Pancreas (tissue), 10 donors: ENCODE results near the gene ZMYND8. TPM values are rescaled to one million over a fixed set of nuclear protein-coding genes. Genes with fewer than 3 reads are reported as not detected.

Source experiments
- ATAC-seq, 4 donors: fragments of 200-7000 bp; cut with Tn5 transposase; one replicate each; pipeline versions ENCODE4 v1.8.0 to v1.9.1; 2020; ENCODE audit warnings: mild to moderate bottlenecking in 4 of 4, moderate library complexity in 4 of 4
- DNase-seq, 6 donors: peaks; one replicate each; pipeline ENCODE4 v3.0.0-alpha.2; 2020
- FAIRE-seq: peaks from 2 replicates; lab custom pipeline; 2012; peaks lifted over from hg19 to GRCh38; lab: Jason Lieb, UNC
- H3K27ac ChIP-seq, 4 donors: fragments of 200-600 bp; sonication (generic); 1 replicate in 3 of 4; 2 replicates in 1 of 4; pipeline versions ENCODE4 v1.5.0 to v1.8.0; 2020
- H3K27me3 ChIP-seq, 4 donors: fragments of 200-600 bp; one replicate each; pipeline ENCODE4 v1.8.0; 2021
- H3K36me3 ChIP-seq, 3 donors: fragments of 200-600 bp; sonication (generic) in 1 of 3; one replicate each; pipeline versions ENCODE4 v1.5.0 to v1.8.0; 2020 to 2021
- H3K4me1 ChIP-seq, 3 donors: fragments of 200-600 bp; one replicate each; pipeline ENCODE4 v1.8.0; 2021
- H3K4me3 ChIP-seq, 4 donors: fragments of 200-600 bp; sonication (generic) in 2 of 4; one replicate each; pipeline versions ENCODE4 v1.5.0 to v1.8.0; 2020 to 2021
- H3K9me3 ChIP-seq, 4 donors: fragments of 200-600 bp; one replicate each; pipeline ENCODE4 v1.8.0; 2021
- CTCF ChIP-seq, 4 donors: fragments of 200-600 bp; sonication (generic) in 3 of 4; IDR thresholded peaks; one replicate each; pipeline versions ENCODE4 v1.5.0 to v1.8.0; 2021; ENCODE audit warnings: antibody characterized with exemption in 4 of 4
- WGBS, 2 donors: extraction: QIAGEN DNeasy Blood & Tissue Kit; methylation state at CpG; one replicate each; pipeline ENCODE4 v1.1.7; 2013; 5-methylcytosine and 5-hydroxymethylcytosine counted together
- intact Hi-C, 3 donors: fragments of 100-400 bp; cut with DNase I; formaldehyde crosslinking; loops; one replicate each; pipeline versions ENCODE4 v1.11.1 to v1.14.2; 2022
- polyA plus RNA-seq, 2 donors: library from polyadenylated mRNA; stranded (reverse); fragments of 200-250 nt; gene quantifications; one replicate each; pipeline ENCODE4 v1.2.3, GENCODE V29; 2013
- total RNA-seq, 6 donors: library from RNA; stranded (reverse); fragmentation: NEBNext Ultra II Directional in 4 of 6; extraction: Animal tissue kit (Norgen Biotek cat#: 25700) in 4 of 6; gene quantifications; one replicate each; pipeline versions ENCODE4 v1.2.1 to v1.2.4, GENCODE V29; 2021 to 2023
- donor health status: healthy with polysubstance abuse.
- donor health status: DM: no; HTN: no; CAD: no; lungs with moderate emphysema.
- donor health status: DM: no; HTN: no; CAD: no.
- donor health status: control.
- donor health status: control.
- donor health status: Bipolar disorder and iron deficiency.
- donor health status: DM: yes; HTN: yes; CAD: no.
- donor health status: DM: no; HTN: no; CAD: no.
- donor health status: DM: no; HTN: no; CAD: no.
- donor health status: DM: yes; HTN: yes; CAD: no.

Gene ZMYND8
- total and polyA plus RNA-seq, 8 donors: 10.8 to 25.6 (median 17.2) TPM

- Histone ChIP-seq H3K36me3 (peaks cover 0 to 26% (median 0%) of the 10 kb centered on the region in 3 donors), H3K27ac (no peak overlapping the region), H3K4me1 (no peaks in the 10 kb centered on the region), H3K27me3 (no peaks in the 10 kb centered on the region), H3K9me3 (no peaks in the 10 kb centered on the region), H3K4me3 (no peak overlapping the region)
- WGBS, 2 donors: 92 to 96% methylated on average over 4 of the region's 4 CpGs
- DNase-seq (no peak), ATAC-seq (no peak), FAIRE-seq (no peak)
- intact Hi-C loops: no loop called here
- no peak for TF ChIP-seq CTCF (IDR thresholded peaks at IDR 0.05)
Observed at GRCh38 chr20:47297746-47298145, 58.8 kb downstream of the ZMYND8 start.

- intact Hi-C loops: no loop called here
- FAIRE-seq (no peak), ATAC-seq (peak in 2 of 4 donors; percentile 45 to 76), DNase-seq (no peak)
- H3K4me3 ChIP-seq: no peak overlapping the region
- no peaks in the 10 kb centered on the region for H3K9me3 ChIP-seq
- no peak for TF ChIP-seq CTCF (IDR thresholded peaks at IDR 0.05)
- H3K27me3 ChIP-seq: no peaks in the 10 kb centered on the region
- H3K4me1 ChIP-seq: no peaks in the 10 kb centered on the region
- H3K36me3 ChIP-seq: peaks cover 0 to 26% (median under 1%) of the 10 kb centered on the region in 3 donors
- peak overlapping the region in 1 of 4 donors; percentile 51 for H3K27ac ChIP-seq
- WGBS, 2 donors: 83 to 85% methylated on average over 6 of the region's 6 CpGs
Observed at GRCh38 chr20:47296950-47297349, 59.5 kb downstream of the ZMYND8 start.

- TF ChIP-seq CTCF (IDR thresholded peaks at IDR 0.05): no peak
- 41 to 51% methylated on average over 6 of the region's 6 CpGs for WGBS, 2 donors
- no peaks in the 10 kb centered on the region for H3K9me3 ChIP-seq
- peak in 1 of 6 donors; percentile 56 for DNase-seq
- H3K36me3 ChIP-seq: peaks cover 0 to 35% (median 6%) of the 10 kb centered on the region in 3 donors
- H3K27me3 ChIP-seq: no peaks in the 10 kb centered on the region
- peak overlapping the region; percentile 34 to 63 (median 45) for H3K27ac ChIP-seq
- ATAC-seq: peak; percentile 43 to 88 (median 80)
- no peak overlapping the region for H3K4me3 ChIP-seq
- no peak for FAIRE-seq
- intact Hi-C loops: no loop called here
- H3K4me1 ChIP-seq: no peaks in the 10 kb centered on the region
Observed at GRCh38 chr20:47295921-47296426, 60.5 kb downstream of the ZMYND8 start.

- no peak for TF ChIP-seq CTCF (IDR thresholded peaks at IDR 0.05)
- Histone ChIP-seq H3K36me3 (peaks cover 0 to 38% (median 6%) of the 10 kb centered on the region in 3 donors), H3K4me1 (no peaks in the 10 kb centered on the region), H3K4me3 (no peak overlapping the region), H3K27ac (peak overlapping the region; percentile 34 to 63 (median 45)), H3K27me3 (no peaks in the 10 kb centered on the region), H3K9me3 (no peaks in the 10 kb centered on the region)
- no peak for DNase-seq
- 84 to 86% methylated on average over 8 of the region's 8 CpGs for WGBS, 2 donors
- no peak for FAIRE-seq
- peak in 2 of 4 donors; percentile 13 to 17 for ATAC-seq
- intact Hi-C loops: no loop called here
Observed at GRCh38 chr20:47295129-47295813, 61.2 kb downstream of the ZMYND8 start.

GRCh38 chr20:47293631-47294030, 62.9 kb downstream of the ZMYND8 start:
- intact Hi-C loops: no loop called here
- H3K36me3 ChIP-seq: peaks cover 0 to 41% (median 6%) of the 10 kb centered on the region in 3 donors

More at GRCh38 chr20:47293631-47294030, 62.9 kb downstream of the ZMYND8 start:
- no peaks in the 10 kb centered on the region for H3K9me3 ChIP-seq
- no peaks in the 10 kb centered on the region for H3K4me1 ChIP-seq
- H3K27me3 ChIP-seq: no peaks in the 10 kb centered on the region
- no peak for TF ChIP-seq CTCF (IDR thresholded peaks at IDR 0.05)
- no peak overlapping the region for H3K27ac ChIP-seq
- no peak overlapping the region for H3K4me3 ChIP-seq
- FAIRE-seq: no peak
- ATAC-seq: no peak
- 75 to 83% methylated on average over 4 of the region's 4 CpGs for WGBS, 2 donors
- DNase-seq: no peak
